ENCODE data around the gene STMP1. TPM values are rescaled to one million over a fixed set of nuclear protein-coding genes. Genes with fewer than 3 reads are reported as not detected.
A peak's percentile ranks its signal among the peaks of the same experiment; 100 is the strongest.

Gene STMP1
- total RNA-seq = 18.6 and 19.0 TPM in 2 replicates

DNA sequence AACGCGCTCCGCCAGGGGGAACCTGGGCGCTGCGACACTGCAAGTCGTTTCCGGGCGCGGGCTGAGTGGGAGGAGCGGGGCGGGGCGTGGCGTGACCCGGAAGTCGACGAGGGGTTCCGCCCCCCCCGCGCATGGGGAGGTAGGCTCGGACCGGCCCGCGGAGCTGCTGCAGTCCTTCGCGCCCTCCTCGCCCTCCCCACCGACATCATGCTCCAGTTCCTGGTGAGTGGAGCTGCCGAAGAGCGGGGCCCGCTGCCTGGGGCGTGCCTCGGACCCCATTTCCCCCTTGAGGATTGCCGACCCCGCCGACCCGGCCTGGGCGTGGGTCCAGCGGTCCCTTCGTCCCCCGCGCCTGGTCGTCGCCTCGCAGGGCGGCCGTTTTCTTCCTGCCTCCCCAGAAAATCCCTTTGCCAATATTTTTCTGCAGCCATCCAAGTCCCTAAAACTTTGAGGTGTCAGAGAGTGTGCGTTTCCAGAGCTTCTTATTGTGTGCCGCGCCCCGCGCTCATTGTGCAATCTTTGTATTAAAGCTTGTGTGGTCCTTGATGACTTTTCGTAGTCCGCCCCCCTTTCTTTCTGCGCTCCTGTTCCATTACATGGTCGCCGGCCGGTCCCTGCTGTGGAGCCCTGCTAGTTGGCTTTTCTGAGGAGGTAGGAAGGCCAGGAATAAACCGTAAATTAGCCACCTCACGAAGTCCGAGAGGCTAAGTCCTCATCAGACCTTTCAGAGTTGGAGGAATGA is at the start of gene STMP1:
Gene STMP1, plus strand, starts transcription at position 142 of the 742 bp plus-strand sequence.
- peak; percentile 95 for DNase-seq (ENCODE audit: low read depth)
- peak; percentile 72 for TF ChIP-seq CTCF (IDR thresholded peaks at IDR 0.05; ENCODE audit: insufficient read depth, low read depth, low read length)
- peak within 1 kb of the TSS; percentile 86 for H3K4me3 ChIP-seq (ENCODE audit: low read depth, low read length)

GRCh38 chr7:135616136-135616535 is 46.2 kb upstream of the STMP1 start:
- DNase-seq (ENCODE audit: low read depth) = no peak
- no peak overlapping the region for H3K4me3 ChIP-seq (ENCODE audit: low read depth, low read length)
- no peak for TF ChIP-seq CTCF (IDR thresholded peaks at IDR 0.05; ENCODE audit: insufficient read depth, low read depth, low read length)

DNA sequence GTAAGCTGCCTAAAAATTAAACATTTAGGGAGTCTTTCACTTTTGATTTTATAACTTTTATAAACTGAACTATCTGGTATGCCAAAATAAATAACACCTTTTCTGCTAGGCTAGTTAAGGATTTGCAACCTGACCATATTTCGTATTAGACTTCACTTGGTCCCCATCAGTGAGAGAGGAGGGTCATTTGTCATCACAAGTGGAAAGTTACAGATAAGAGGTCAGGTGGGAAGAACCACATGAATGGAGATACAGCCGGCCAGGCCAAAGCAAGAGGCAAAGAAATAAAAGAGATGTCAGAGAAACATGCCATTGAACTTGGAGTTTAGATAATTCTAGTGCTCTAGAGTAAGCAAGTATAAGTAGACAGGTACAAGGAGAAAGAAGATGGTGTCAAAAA is 44.5 kb upstream of the STMP1 start:
- no peak overlapping the region for H3K4me3 ChIP-seq (ENCODE audit: low read depth, low read length)
- DNase-seq (ENCODE audit: low read depth) = no peak
- TF ChIP-seq CTCF (IDR thresholded peaks at IDR 0.05; ENCODE audit: insufficient read depth, low read depth, low read length) = no peak

DNA sequence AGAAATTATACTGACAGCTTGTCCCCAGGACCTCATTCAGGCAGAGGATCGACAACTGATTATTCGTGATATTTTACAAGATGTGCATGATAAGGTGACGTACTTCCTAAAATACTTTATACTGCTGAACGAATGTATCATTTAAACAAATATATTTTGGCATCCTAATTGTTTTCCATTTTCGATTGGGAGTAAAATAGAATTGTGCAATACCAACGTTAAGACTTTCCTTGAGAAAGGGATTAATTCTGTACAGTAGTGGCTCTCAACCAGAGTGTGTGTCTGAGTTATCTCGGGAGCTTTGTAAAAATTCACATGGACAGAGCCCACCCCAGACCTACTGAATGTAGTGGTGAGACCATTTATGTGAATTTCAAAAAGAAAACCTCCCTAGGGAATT is 43.8 kb upstream of the STMP1 start:
- no peak for DNase-seq (ENCODE audit: low read depth)
- H3K4me3 ChIP-seq (ENCODE audit: low read depth, low read length) = no peak overlapping the region
- TF ChIP-seq CTCF (IDR thresholded peaks at IDR 0.05; ENCODE audit: insufficient read depth, low read depth, low read length) = no peak

GRCh38 chr7:135620447-135620846 is 41.9 kb upstream of the STMP1 start:
- no peak for TF ChIP-seq CTCF (IDR thresholded peaks at IDR 0.05; ENCODE audit: insufficient read depth, low read depth, low read length)
- DNase-seq (ENCODE audit: low read depth) = no peak
- H3K4me3 ChIP-seq (ENCODE audit: low read depth, low read length) = no peak overlapping the region

DNA sequence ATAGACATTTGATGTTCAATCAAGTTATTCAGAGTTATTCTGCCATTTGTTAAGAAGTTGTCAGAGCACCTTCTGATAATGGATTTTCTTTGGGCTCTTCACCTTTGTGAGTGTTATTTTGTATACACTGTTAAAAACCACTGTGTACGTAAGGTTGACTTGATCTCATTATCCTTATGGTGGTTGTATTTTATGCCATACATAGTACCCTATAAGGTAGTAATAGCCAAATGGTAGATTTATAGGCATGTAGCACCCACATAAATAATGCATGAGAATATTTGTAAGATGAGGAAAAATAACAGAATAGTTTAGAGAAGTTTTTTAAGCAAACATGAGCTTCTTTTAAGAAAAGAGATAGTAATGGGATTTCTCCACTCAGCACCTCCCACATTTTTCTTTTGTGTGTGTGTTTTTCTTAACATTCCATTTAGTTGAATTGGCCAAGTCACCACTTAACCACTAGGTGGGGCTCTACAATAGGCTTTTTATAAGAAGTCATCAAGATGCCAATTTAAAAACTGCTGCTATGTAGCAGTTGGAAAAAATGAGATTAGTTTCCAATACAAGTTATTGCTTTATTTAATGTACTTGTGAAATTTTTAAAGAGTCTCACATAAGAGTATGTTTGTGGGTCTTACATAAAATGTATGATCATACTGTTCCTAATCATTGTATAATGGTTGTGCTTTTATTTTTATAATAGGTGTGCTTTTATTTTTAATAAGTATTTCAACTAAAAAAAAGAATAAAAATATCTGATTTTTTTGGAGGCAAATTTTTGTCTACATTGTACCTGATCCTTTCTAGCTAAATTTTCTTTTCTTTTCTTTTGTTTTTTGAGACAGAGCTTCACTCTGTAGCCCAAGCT is 41.1 kb upstream of the STMP1 start:
- H3K4me3 ChIP-seq (ENCODE audit: low read depth, low read length) = no peak overlapping the region
- DNase-seq (ENCODE audit: low read depth) = peak; percentile 84
- peak; percentile 81 for TF ChIP-seq CTCF (IDR thresholded peaks at IDR 0.05; ENCODE audit: insufficient read depth, low read depth, low read length)
